Smooth muscle cell of trachea (primary cell): ENCODE measurements around the gene TIMM23. TPM values are rescaled to one million over a fixed set of nuclear protein-coding genes. Genes with fewer than 3 reads are reported as not detected.

Source experiments
- total RNA-seq: library from RNA; depleted of rRNA; stranded (reverse); fragments of >200 nt; gene quantifications from 2 replicates; pipeline ENCODE4 v1.2.1, GENCODE V29; 2014

The TIMM23 gene, protein sequence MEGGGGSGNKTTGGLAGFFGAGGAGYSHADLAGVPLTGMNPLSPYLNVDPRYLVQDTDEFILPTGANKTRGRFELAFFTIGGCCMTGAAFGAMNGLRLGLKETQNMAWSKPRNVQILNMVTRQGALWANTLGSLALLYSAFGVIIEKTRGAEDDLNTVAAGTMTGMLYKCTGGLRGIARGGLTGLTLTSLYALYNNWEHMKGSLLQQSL
- 61.2 and 84.8 TPM in 2 replicates for total RNA-seq

DNA sequence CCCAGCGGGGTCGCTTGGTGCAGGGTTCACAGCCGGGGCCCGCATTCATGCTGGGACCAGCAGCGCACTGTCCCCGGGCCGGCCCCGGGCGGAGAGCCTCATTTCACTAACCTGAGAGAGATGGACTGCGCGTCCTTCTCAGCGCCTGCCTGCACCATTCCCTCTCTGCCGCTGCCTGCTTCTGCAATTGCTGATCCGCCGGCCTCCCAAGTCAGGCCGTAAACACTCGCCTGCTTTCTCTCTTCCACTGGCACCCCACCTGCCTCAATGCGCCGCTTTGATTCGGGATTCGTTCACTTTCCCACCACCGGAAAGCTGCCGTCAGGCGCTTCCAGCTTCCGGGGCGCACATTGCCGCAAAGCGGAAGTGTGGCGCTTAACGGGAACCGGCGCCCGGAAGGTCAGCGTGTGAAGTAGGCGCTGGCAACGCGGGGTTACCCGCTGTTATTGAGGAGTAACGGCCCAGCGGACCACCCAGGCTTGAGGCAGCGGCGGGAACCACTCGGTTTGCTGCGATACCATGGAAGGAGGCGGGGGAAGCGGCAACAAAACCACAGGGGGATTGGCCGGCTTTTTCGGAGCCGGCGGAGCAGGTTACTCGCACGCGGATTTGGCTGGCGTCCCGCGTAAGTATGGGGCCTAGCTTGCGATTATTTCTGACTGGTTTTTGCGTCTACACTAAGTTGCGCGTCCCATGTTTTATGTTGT is at the start of gene TIMM23:
TIMM23 (plus strand) TSS at position 384 of the 707 bp plus-strand sequence; CDS start at position 520, 136 bp downstream.

DNA sequence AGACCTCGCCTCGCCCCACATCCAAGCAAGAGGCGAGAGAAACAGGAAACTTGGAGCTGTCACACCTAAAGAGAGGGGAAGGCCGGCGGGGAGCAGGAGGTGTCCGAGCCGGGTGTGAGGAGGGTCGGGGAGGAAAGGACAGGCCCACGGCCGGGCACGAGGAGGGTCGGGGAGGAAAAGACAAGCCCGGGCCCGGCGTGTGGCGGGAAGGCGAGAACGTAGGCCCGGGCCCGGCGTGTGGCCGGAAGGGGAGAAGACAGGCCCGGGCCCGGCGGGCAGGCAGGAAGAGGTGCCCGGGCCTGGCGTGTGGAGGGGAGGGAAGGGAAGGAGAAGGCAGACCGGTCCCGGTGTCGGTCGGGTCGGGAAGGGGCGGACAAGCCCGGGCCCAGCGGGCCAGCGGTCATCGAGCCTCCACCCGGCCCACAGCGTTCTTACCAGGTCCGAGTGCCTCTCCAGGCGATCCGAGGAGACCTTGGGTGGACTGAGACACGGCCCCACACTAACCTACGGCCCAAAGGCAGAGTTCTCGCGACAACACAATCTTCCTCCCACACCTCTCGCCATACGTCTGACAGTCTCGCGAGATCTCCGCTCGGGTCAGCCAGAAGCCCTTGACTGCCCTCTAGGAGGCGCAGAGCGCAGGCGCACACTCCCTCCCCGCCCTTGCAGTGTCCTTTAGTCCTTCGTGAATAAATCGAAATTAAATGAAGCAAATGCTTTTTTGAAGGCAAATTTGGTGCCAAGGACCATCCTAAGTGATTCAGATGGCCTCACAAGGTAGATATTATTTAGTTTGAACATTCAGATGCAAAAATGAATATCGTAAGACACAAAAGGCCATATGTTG is 58.0 kb downstream of the TIMM23 start, which contains the start of gene NCOA4:
NCOA4 (minus strand) TSS at position 533 of the 847 bp plus-strand sequence. CDS start 13,943 bp downstream, outside the sequence.

DNA sequence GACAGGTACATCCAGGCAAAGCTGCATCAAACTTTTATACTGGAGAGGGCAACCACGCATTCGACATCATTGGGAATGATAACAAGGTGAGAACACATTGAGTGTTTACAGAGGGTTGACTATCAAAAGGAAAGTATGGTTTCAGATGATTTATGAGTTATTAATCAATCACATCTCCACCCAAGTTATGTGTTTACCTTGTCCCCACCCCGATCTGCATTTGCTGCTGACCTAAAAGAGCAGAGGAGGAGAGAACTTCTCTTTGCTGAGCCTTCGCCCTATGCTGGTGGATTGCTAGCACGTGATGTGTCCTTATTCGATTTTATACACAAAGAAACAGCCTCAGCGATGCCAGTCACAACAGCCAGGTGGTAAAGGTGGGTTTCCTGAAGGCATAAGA is 74.0 kb downstream of the TIMM23 start, which contains the start of gene MSMB:
MSMB (minus strand) TSS at position 9 of the 400 bp plus-strand sequence. CDS start 32 bp downstream, outside the sequence.

Other genes with a start within 250 kb of the TIMM23 start
- 62.0 and 62.4 TPM in 2 replicates for gene WASHC2C, start 245.2 kb upstream of the TIMM23 start, total RNA-seq
- gene AGAP4, start 125.0 kb upstream of the TIMM23 start, total RNA-seq: 3.8 and 6.3 TPM in 2 replicates
- gene NCOA4, start 58.1 kb downstream of the TIMM23 start, total RNA-seq: 208 and 247 TPM in 2 replicates
- not detected in 2 replicates for gene MSMB, start 73.8 kb downstream of the TIMM23 start, total RNA-seq